Astrocyte (in vitro differentiated cells and primary cell): ENCODE results near the gene LONRF3. TPM values are rescaled to one million over a fixed set of nuclear protein-coding genes. Genes with fewer than 3 reads are reported as not detected.

Source experiments
- DNase-seq: peaks from one replicate; pipeline ENCODE4 v3.0.0-alpha.2; 2010; ENCODE audit warnings: low read depth
- FAIRE-seq: peaks from 2 replicates; lab custom pipeline; 2011; peaks lifted over from hg19 to GRCh38; lab: Jason Lieb, UNC
- H2AFZ ChIP-seq: 2 replicates; pipeline ENCODE4 v1.6.0; 2012; ENCODE audit warnings: low read depth, low read length, inconsistent platforms
- H3K27ac ChIP-seq: 2 replicates; pipeline ENCODE4 v1.5.1; 2011; ENCODE audit warnings: low read depth, low read length, inconsistent platforms
- H3K27me3 ChIP-seq: 2 replicates; pipeline ENCODE4 v1.6.0; 2011; ENCODE audit warnings: low read length, inconsistent platforms; ENCODE audit not compliant: insufficient read depth
- H3K36me3 ChIP-seq: 2 replicates; pipeline ENCODE4 v1.5.1; 2011; ENCODE audit warnings: low read length, inconsistent platforms; ENCODE audit not compliant: insufficient read depth
- H3K4me1 ChIP-seq: 2 replicates; pipeline ENCODE4 v1.5.1; 2011; ENCODE audit warnings: low read length, inconsistent platforms; ENCODE audit not compliant: insufficient read depth
- H3K4me2 ChIP-seq: 2 replicates; pipeline ENCODE4 v1.6.0; 2012; ENCODE audit warnings: low read length, inconsistent platforms
- H3K4me3 ChIP-seq: 2 replicates; pipeline ENCODE4 v1.5.1; 2011; ENCODE audit warnings: low read depth, mild to moderate bottlenecking, low read length, inconsistent platforms; ENCODE audit not compliant: insufficient read depth
- H3K79me2 ChIP-seq: 2 replicates; pipeline ENCODE4 v1.6.0; 2012; ENCODE audit warnings: mild to moderate bottlenecking, low read length, inconsistent platforms; ENCODE audit not compliant: insufficient read depth
- H3K9ac ChIP-seq: 2 replicates; pipeline ENCODE4 v1.6.0; 2012; ENCODE audit warnings: mild to moderate bottlenecking, low read length, inconsistent platforms
- H3K9me3 ChIP-seq: 2 replicates; pipeline ENCODE4 v1.5.1; 2012; ENCODE audit warnings: low read depth, mild to moderate bottlenecking, low read length, inconsistent platforms; ENCODE audit not compliant: insufficient read depth
- H4K20me1 ChIP-seq: 2 replicates; pipeline ENCODE4 v1.6.0; 2012; ENCODE audit warnings: low read length, inconsistent platforms; ENCODE audit not compliant: insufficient read depth
- H3K27ac Mint-ChIP-seq: one replicate; pipeline ENCODE4 v1.8.0; 2021; ENCODE audit warnings: mild to moderate bottlenecking, mixed read lengths; ENCODE audit not compliant: unreplicated experiment
- H3K27me3 Mint-ChIP-seq: one replicate; pipeline ENCODE4 v1.8.0; 2021; ENCODE audit warnings: low read depth, mixed read lengths; ENCODE audit not compliant: unreplicated experiment
- H3K36me3 Mint-ChIP-seq: one replicate; pipeline ENCODE4 v1.8.0; 2021; ENCODE audit warnings: low read depth, mixed read lengths; ENCODE audit not compliant: unreplicated experiment
- H3K4me1 Mint-ChIP-seq: one replicate; pipeline ENCODE4 v1.8.0; 2021; ENCODE audit warnings: low read depth, mixed read lengths; ENCODE audit not compliant: unreplicated experiment
- H3K4me3 Mint-ChIP-seq: one replicate; pipeline ENCODE4 v1.8.0; 2021; ENCODE audit warnings: mild to moderate bottlenecking, moderate library complexity, mixed read lengths; ENCODE audit not compliant: unreplicated experiment
- H3K9me3 Mint-ChIP-seq: one replicate; pipeline ENCODE4 v1.8.0; 2021; ENCODE audit warnings: mild to moderate bottlenecking, mixed read lengths; ENCODE audit not compliant: unreplicated experiment
- CTCF ChIP-seq: IDR thresholded peaks from 2 replicates; pipeline ENCODE4 v1.5.1; 2011; ENCODE audit warnings: low read depth, mild to moderate bottlenecking, inconsistent platforms, low read length, moderate library complexity; ENCODE audit not compliant: insufficient read depth
- EZH2 ChIP-seq: IDR thresholded peaks from 2 replicates; pipeline ENCODE4 v1.6.1; 2012; ENCODE audit warnings: mild to moderate bottlenecking, low read length, inconsistent platforms; ENCODE audit not compliant: insufficient read depth
- total RNA-seq: library from RNA; stranded (reverse); gene quantifications from 2 replicates; pipeline ENCODE4 v1.2.1, GENCODE V29; 2021

The LONRF3 gene
- total RNA-seq, 1 donor from 2014 or later: 0.11 TPM

GRCh38 chrX:118977424-118977823 lies 3.0 kb downstream of the LONRF3 start:
- TF ChIP-seq CTCF (no peak), EZH2 (no peak)
- H3K4me3 Mint-ChIP-seq: no peak overlapping the region
- Histone ChIP-seq H3K4me2 (no peak overlapping the region), H3K9ac (no peak overlapping the region), H3K36me3 (no peaks in the 10 kb centered on the region), H3K4me3 (no peak overlapping the region), H3K79me2 (no peaks in the 10 kb centered on the region), H4K20me1 (no peaks in the 10 kb centered on the region), H3K9me3 (no peaks in the 10 kb centered on the region), H2AFZ (no peak overlapping the region), H3K4me1 (no peaks in the 10 kb centered on the region), H3K27ac (no peak overlapping the region), H3K27me3 (peaks cover 24% of the 10 kb centered on the region)
- no peaks in the 10 kb centered on the region for H3K9me3 Mint-ChIP-seq
- H3K4me1 Mint-ChIP-seq: no peaks in the 10 kb centered on the region
- no peak overlapping the region for H3K27ac Mint-ChIP-seq
- DNase-seq (no peak), FAIRE-seq (no peak)
- no peaks in the 10 kb centered on the region for H3K36me3 Mint-ChIP-seq
- peaks cover 42% of the 10 kb centered on the region for H3K27me3 Mint-ChIP-seq

GRCh38 chrX:118978451-118978850 lies 4.0 kb downstream of the LONRF3 start:
- Mint-ChIP-seq H3K4me1 (no peaks in the 10 kb centered on the region), H3K4me3 (no peak overlapping the region), H3K9me3 (no peaks in the 10 kb centered on the region), H3K27ac (no peak overlapping the region), H3K27me3 (peaks cover 44% of the 10 kb centered on the region), H3K36me3 (no peaks in the 10 kb centered on the region)
- no peak for FAIRE-seq
- H3K9ac ChIP-seq: no peak overlapping the region
- no peaks in the 10 kb centered on the region for H3K4me1 ChIP-seq
- H3K9me3 ChIP-seq: no peaks in the 10 kb centered on the region
- H3K27me3 ChIP-seq: peaks cover 15% of the 10 kb centered on the region
- no peak for TF ChIP-seq CTCF
- TF ChIP-seq EZH2: no peak
- H3K4me3 ChIP-seq: no peak overlapping the region
- no peaks in the 10 kb centered on the region for H4K20me1 ChIP-seq
- no peaks in the 10 kb centered on the region for H3K36me3 ChIP-seq
- no peak for DNase-seq
- no peak overlapping the region for H3K27ac ChIP-seq
- H3K79me2 ChIP-seq: no peaks in the 10 kb centered on the region
- H3K4me2 ChIP-seq: no peak overlapping the region
- H2AFZ ChIP-seq: no peak overlapping the region

GRCh38 chrX:118980761-118981160 lies 6.3 kb downstream of the LONRF3 start:
- Histone ChIP-seq H3K9me3 (no peaks in the 10 kb centered on the region), H4K20me1 (no peaks in the 10 kb centered on the region), H3K27me3 (peaks cover under 1% of the 10 kb centered on the region), H3K36me3 (no peaks in the 10 kb centered on the region), H3K27ac (no peak overlapping the region), H3K4me3 (no peak overlapping the region), H2AFZ (no peak overlapping the region), H3K4me1 (no peaks in the 10 kb centered on the region), H3K79me2 (no peaks in the 10 kb centered on the region), H3K9ac (no peak overlapping the region), H3K4me2 (no peak overlapping the region)
- H3K4me1 Mint-ChIP-seq: no peaks in the 10 kb centered on the region
- no peak overlapping the region for H3K27ac Mint-ChIP-seq
- H3K9me3 Mint-ChIP-seq: no peaks in the 10 kb centered on the region
- DNase-seq (no peak), FAIRE-seq (no peak)
- TF ChIP-seq EZH2: no peak
- TF ChIP-seq CTCF: no peak
- peaks cover 48% of the 10 kb centered on the region for H3K27me3 Mint-ChIP-seq
- H3K4me3 Mint-ChIP-seq: no peak overlapping the region
- H3K36me3 Mint-ChIP-seq: no peaks in the 10 kb centered on the region
